Upper lobe of left lung (tissue), 4 donors: Measurements from ENCODE around the gene TFIP11.

Experiments
- POLR2A ChIP-seq, 4 donors: fragments of 450-650 bp; IDR thresholded peaks; one replicate each; pipeline ENCODE4 v1.5.1; 2016 to 2017; ENCODE audit warnings: antibody characterized with exemption in 4 of 4, mild to moderate bottlenecking in 2 of 4
- TF ChIP-seq, protein P1 (sequence below), 6 experiments: fragments of 450-650 bp in 4 of 6; fragments of 200-600 bp in 2 of 6; sonication (generic) in 2 of 6; IDR thresholded peaks; one replicate each; pipeline ENCODE4 v1.5.1; 2016 to 2019; ENCODE audit warnings: antibody characterized with exemption in 6 of 6

DNA sequence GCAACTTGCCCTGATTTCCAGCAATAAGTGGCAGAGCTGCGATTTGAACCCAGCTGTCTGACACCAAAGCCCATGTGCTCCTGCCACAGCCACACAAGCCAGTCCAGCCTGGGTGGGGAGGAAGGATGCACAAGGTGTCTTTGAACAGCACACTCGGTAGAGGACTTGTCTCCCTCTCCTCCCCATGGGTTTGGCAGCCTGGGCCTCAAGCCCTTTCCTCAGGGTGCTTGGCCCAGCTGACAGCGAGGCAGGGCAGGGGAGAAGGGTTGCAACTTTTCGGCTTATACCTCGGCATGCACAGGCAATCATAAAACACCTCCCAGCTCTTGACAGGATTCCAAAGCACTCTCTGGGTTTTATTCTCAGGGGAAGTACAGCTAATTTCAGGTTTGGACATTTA is 63.9 kb downstream of the TFIP11 start:
- TF ChIP-seq POLR2A (IDR thresholded peaks at IDR 0.05): no peak
- TF ChIP-seq, protein P1, sequence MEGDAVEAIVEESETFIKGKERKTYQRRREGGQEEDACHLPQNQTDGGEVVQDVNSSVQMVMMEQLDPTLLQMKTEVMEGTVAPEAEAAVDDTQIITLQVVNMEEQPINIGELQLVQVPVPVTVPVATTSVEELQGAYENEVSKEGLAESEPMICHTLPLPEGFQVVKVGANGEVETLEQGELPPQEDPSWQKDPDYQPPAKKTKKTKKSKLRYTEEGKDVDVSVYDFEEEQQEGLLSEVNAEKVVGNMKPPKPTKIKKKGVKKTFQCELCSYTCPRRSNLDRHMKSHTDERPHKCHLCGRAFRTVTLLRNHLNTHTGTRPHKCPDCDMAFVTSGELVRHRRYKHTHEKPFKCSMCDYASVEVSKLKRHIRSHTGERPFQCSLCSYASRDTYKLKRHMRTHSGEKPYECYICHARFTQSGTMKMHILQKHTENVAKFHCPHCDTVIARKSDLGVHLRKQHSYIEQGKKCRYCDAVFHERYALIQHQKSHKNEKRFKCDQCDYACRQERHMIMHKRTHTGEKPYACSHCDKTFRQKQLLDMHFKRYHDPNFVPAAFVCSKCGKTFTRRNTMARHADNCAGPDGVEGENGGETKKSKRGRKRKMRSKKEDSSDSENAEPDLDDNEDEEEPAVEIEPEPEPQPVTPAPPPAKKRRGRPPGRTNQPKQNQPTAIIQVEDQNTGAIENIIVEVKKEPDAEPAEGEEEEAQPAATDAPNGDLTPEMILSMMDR (IDR thresholded peaks at IDR 0.05): no peak
